ENCODE measurements around the gene NCAN. TPM values are rescaled to one million over a fixed set of nuclear protein-coding genes. Genes with fewer than 3 reads are reported as not detected.

NCAN gene
- total and polyA plus RNA-seq, 9 of the 15 experiments (the other 6 are each of a cell fraction or from before 2014, with no cell fraction given) = 0.04 TPM; not detected in 8

GRCh38 chr19:19224852-19225494 lies 13.2 kb downstream of the NCAN start (continued):
- TF ChIP-seq RERE (CRISPR knock-in tag; IDR thresholded peaks at IDR 0.05; ENCODE audit: borderline replicate concordance) (peak; percentile 99), RFX5 (IDR thresholded peaks at IDR 0.05; ENCODE audit: low read depth, low read length) (no peak), ZNF511 (CRISPR knock-in tag; IDR thresholded peaks at IDR 0.05) (peak; percentile 99)
- TF ChIP-seq, protein P1, sequence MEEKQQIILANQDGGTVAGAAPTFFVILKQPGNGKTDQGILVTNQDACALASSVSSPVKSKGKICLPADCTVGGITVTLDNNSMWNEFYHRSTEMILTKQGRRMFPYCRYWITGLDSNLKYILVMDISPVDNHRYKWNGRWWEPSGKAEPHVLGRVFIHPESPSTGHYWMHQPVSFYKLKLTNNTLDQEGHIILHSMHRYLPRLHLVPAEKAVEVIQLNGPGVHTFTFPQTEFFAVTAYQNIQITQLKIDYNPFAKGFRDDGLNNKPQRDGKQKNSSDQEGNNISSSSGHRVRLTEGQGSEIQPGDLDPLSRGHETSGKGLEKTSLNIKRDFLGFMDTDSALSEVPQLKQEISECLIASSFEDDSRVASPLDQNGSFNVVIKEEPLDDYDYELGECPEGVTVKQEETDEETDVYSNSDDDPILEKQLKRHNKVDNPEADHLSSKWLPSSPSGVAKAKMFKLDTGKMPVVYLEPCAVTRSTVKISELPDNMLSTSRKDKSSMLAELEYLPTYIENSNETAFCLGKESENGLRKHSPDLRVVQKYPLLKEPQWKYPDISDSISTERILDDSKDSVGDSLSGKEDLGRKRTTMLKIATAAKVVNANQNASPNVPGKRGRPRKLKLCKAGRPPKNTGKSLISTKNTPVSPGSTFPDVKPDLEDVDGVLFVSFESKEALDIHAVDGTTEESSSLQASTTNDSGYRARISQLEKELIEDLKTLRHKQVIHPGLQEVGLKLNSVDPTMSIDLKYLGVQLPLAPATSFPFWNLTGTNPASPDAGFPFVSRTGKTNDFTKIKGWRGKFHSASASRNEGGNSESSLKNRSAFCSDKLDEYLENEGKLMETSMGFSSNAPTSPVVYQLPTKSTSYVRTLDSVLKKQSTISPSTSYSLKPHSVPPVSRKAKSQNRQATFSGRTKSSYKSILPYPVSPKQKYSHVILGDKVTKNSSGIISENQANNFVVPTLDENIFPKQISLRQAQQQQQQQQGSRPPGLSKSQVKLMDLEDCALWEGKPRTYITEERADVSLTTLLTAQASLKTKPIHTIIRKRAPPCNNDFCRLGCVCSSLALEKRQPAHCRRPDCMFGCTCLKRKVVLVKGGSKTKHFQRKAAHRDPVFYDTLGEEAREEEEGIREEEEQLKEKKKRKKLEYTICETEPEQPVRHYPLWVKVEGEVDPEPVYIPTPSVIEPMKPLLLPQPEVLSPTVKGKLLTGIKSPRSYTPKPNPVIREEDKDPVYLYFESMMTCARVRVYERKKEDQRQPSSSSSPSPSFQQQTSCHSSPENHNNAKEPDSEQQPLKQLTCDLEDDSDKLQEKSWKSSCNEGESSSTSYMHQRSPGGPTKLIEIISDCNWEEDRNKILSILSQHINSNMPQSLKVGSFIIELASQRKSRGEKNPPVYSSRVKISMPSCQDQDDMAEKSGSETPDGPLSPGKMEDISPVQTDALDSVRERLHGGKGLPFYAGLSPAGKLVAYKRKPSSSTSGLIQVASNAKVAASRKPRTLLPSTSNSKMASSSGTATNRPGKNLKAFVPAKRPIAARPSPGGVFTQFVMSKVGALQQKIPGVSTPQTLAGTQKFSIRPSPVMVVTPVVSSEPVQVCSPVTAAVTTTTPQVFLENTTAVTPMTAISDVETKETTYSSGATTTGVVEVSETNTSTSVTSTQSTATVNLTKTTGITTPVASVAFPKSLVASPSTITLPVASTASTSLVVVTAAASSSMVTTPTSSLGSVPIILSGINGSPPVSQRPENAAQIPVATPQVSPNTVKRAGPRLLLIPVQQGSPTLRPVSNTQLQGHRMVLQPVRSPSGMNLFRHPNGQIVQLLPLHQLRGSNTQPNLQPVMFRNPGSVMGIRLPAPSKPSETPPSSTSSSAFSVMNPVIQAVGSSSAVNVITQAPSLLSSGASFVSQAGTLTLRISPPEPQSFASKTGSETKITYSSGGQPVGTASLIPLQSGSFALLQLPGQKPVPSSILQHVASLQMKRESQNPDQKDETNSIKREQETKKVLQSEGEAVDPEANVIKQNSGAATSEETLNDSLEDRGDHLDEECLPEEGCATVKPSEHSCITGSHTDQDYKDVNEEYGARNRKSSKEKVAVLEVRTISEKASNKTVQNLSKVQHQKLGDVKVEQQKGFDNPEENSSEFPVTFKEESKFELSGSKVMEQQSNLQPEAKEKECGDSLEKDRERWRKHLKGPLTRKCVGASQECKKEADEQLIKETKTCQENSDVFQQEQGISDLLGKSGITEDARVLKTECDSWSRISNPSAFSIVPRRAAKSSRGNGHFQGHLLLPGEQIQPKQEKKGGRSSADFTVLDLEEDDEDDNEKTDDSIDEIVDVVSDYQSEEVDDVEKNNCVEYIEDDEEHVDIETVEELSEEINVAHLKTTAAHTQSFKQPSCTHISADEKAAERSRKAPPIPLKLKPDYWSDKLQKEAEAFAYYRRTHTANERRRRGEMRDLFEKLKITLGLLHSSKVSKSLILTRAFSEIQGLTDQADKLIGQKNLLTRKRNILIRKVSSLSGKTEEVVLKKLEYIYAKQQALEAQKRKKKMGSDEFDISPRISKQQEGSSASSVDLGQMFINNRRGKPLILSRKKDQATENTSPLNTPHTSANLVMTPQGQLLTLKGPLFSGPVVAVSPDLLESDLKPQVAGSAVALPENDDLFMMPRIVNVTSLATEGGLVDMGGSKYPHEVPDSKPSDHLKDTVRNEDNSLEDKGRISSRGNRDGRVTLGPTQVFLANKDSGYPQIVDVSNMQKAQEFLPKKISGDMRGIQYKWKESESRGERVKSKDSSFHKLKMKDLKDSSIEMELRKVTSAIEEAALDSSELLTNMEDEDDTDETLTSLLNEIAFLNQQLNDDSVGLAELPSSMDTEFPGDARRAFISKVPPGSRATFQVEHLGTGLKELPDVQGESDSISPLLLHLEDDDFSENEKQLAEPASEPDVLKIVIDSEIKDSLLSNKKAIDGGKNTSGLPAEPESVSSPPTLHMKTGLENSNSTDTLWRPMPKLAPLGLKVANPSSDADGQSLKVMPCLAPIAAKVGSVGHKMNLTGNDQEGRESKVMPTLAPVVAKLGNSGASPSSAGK (IDR thresholded peaks at IDR 0.05) = peak; percentile 98

Measured in K562 (cell line).